ENCODE measurements around the gene COL16A1. TPM values are rescaled to one million over a fixed set of nuclear protein-coding genes. Genes with fewer than 3 reads are reported as not detected.

Gene COL16A1
- total and polyA plus RNA-seq, 2 of the 4 experiments (the other 2 are of a cell fraction), result 34.2 to 62.8 TPM

- Histone ChIP-seq H3K56ac (ENCODE audit: extremely low read depth, insufficient read depth, low read length) (no peak overlapping the region), H3K23ac (ENCODE audit: low read depth, low read length) (0 out of 2 replicates have a peak overlapping the region, but pooled peaks have one; percentile 27), H4K5ac (ENCODE audit: low read depth, low read length) (peak overlapping the region; percentile 31; the same call in 1 of the 2 replicates), H3K79me1 (ENCODE audit: low read depth in 1 of 2, low read length in 2 of 2) (peaks cover 11 to 63% of the 10 kb centered on the region in 2 experiments; a peak in 3 of 4 replicates), H3K4me3 (ENCODE audit: insufficient read depth, low read depth, low read length) (no peak overlapping the region), H3K4me2 (ENCODE audit: low read depth, low read length) (no peak overlapping the region), H3K14ac (replicated peaks; ENCODE audit: low read depth, low read length) (no peak overlapping the region; the same call in 1 of the 2 replicates), H2BK15ac (ENCODE audit: low read depth, low read length) (peak overlapping the region; percentile 48; the same call in 1 of the 3 replicates), H2BK5ac (ENCODE audit: low read depth, low read length, poor library complexity, severe bottlenecking) (peak overlapping the region; percentile 52), H2AFZ (replicated peaks; ENCODE audit: low read length, poor library complexity) (peak overlapping the region; percentile 34), H3K36me3 (ENCODE audit: control insufficient read depth, insufficient read depth, low read length) (peaks cover 67% of the 10 kb centered on the region), H3K9me3 (ENCODE audit: control insufficient read depth, insufficient read depth, low read length) (no peaks in the 10 kb centered on the region), H4K8ac (ENCODE audit: low read depth in 2 of 2, low read length in 2 of 2) (peak overlapping the region; percentile 55 to 57; a peak in 2 of 4 replicates), H2BK20ac (ENCODE audit: low read depth, low read length) (peak overlapping the region; percentile 78), H3K18ac (ENCODE audit: low read depth, low read length) (peak overlapping the region; percentile 44), H3K27ac (ENCODE audit: insufficient read depth, low read length) (peak overlapping the region; percentile 32), H2BK120ac (ENCODE audit: low read depth, low read length) (peak overlapping the region; percentile 100), H3K4me1 (ENCODE audit: control insufficient read depth, insufficient read depth, low read length) (peaks cover 42% of the 10 kb centered on the region), H2AK9ac (replicated peaks; ENCODE audit: low read depth, low read length, poor library complexity) (no peak overlapping the region), H3K27me3 (ENCODE audit: control insufficient read depth, insufficient read depth, low read length) (no peaks in the 10 kb centered on the region), H3K4ac (ENCODE audit: low read depth, low read length) (peak overlapping the region; percentile 89), H3K9me1 (ENCODE audit: insufficient read depth, low read length) (peaks cover 32% of the 10 kb centered on the region), H3K9ac (ENCODE audit: low read depth, low read length) (no peak overlapping the region), H2AK5ac (ENCODE audit: low read depth, low read length) (peak overlapping the region; percentile 79), H4K91ac (ENCODE audit: insufficient read depth, low read depth, low read length) (peak overlapping the region; percentile 81), H4K20me1 (ENCODE audit: insufficient read depth, low read length) (no peaks in the 10 kb centered on the region)
- TF ChIP-seq, protein P1, sequence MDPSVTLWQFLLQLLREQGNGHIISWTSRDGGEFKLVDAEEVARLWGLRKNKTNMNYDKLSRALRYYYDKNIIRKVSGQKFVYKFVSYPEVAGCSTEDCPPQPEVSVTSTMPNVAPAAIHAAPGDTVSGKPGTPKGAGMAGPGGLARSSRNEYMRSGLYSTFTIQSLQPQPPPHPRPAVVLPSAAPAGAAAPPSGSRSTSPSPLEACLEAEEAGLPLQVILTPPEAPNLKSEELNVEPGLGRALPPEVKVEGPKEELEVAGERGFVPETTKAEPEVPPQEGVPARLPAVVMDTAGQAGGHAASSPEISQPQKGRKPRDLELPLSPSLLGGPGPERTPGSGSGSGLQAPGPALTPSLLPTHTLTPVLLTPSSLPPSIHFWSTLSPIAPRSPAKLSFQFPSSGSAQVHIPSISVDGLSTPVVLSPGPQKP (IDR thresholded peaks at IDR 0.05; ENCODE audit: borderline replicate concordance, low read depth, low read length), result no peak
- TF ChIP-seq MXI1 (IDR thresholded peaks at IDR 0.05; ENCODE audit: borderline replicate concordance, low read depth, low read length) (no peak), RCOR1 (IDR thresholded peaks at IDR 0.05; ENCODE audit: insufficient replicate concordance, low read length) (no peak), MAZ (IDR thresholded peaks at IDR 0.05; ENCODE audit: borderline replicate concordance, low read depth, low read length) (no peak), CTCF (conservative IDR thresholded peaks at IDR 0.05; ENCODE audit: low read depth, low read length) (0 out of 2 replicates have a peak, but pooled peaks have one; percentile 10), USF2 (IDR thresholded peaks at IDR 0.05; ENCODE audit: low read depth, low read length) (no peak), BHLHE40 (IDR thresholded peaks at IDR 0.05; ENCODE audit: low read depth, low read length) (no peak), RAD21 (IDR thresholded peaks at IDR 0.05; ENCODE audit: low read length) (0 out of 2 replicates have a peak, but pooled peaks have one; percentile 7), SMC3 (IDR thresholded peaks at IDR 0.05; ENCODE audit: low read depth, low read length) (no peak), CEBPB (IDR thresholded peaks at IDR 0.05; ENCODE audit: low read depth, low read length) (no peak), CHD1 (IDR thresholded peaks at IDR 0.05; ENCODE audit: low read depth, low read length) (no peak)
- ChIA-PET CTCF (no interaction called here), POLR2A (ENCODE audit: unreplicated experiment) (no interaction called here)
- BruUV-seq (replicated peaks), result no TSS peak
- intact Hi-C loops (cut with micrococcal nuclease), result no loop called here
- in situ Hi-C loops (cut with MboI; ENCODE audit: low sequenced_read_pairs), result no loop called here
- dilution Hi-C loops (cut with HindIII; ENCODE audit: low sequenced_read_pairs, unreplicated experiment), result no loop called here
- ATAC-seq (ENCODE audit: low read depth) (no peak), DNase-seq (no peak)
- 89% methylated on average over 5 of the region's 11 CpGs; no CpG with 5 or more reads in 1 of the 2 experiments for WGBS, 2 experiments (ENCODE audit: extremely low coverage in 2 of 2, insufficient read length in 1 of 2)
Measured at GRCh38 chr1:31691951-31692350, 11.9 kb downstream of the COL16A1 start.

All from IMR-90 (cell line).